ENCODE data around the gene ZSCAN10.

GRCh38 chr16:3070608-3071111 lies 28.4 kb downstream of the ZSCAN10 start:
- no peak for TF ChIP-seq YY1 (IDR thresholded peaks at IDR 0.05; ENCODE audit: low read depth)
- no peak for TF ChIP-seq ZBTB7A (IDR thresholded peaks at IDR 0.05; ENCODE audit: low read depth)
- no peak for TF ChIP-seq USF1 (IDR thresholded peaks at IDR 0.05)
- no peak for TF ChIP-seq TCF12 (IDR thresholded peaks at IDR 0.05; ENCODE audit: low read depth)
- TF ChIP-seq TAF1 (IDR thresholded peaks at IDR 0.05; ENCODE audit: low read depth) = no peak
- no peak for TF ChIP-seq REST (IDR thresholded peaks at IDR 0.05; ENCODE audit: low read depth)
- no peak for TF ChIP-seq FOXM1 (IDR thresholded peaks at IDR 0.05; ENCODE audit: borderline replicate concordance, low read depth)
- no peak for TF ChIP-seq NFIC (IDR thresholded peaks at IDR 0.05)
- TF ChIP-seq MAX (IDR thresholded peaks at IDR 0.05) = no peak
- no peak for TF ChIP-seq RAD21 (IDR thresholded peaks at IDR 0.05; ENCODE audit: low read depth)
